SIG-M5 treated with dmso at 0.1 percent for 504 hours (cell line): ENCODE data around the gene TEKT4.
"Not testable (repeated sequence)": the region's sequence is repeated elsewhere in the genome, so short reads cannot be mapped to it uniquely, and the experiment has no call there.

ENCODE experiments used
- DNase-seq: peaks from one replicate; lab custom pipeline; 2025; ENCODE audit not compliant: unreplicated experiment; lab: John Stamatoyannopoulos, UW

The TEKT4 gene

GRCh38 chr2:94875064-94875819 lies 4.0 kb downstream of the TEKT4 start:
- DNase-seq, result no peak

GRCh38 chr2:94875820-94876522 lies 4.7 kb downstream of the TEKT4 start:
- DNase-seq, result no peak

GRCh38 chr2:94876523-94876863 lies 5.3 kb downstream of the TEKT4 start:
- no peak for DNase-seq

GRCh38 chr2:94877129-94877528 lies 5.9 kb downstream of the TEKT4 start:
- DNase-seq, result no peak

GRCh38 chr2:94878575-94878974 lies 7.3 kb downstream of the TEKT4 start:
- DNase-seq, result not testable (repeated sequence)

GRCh38 chr2:94879314-94879981 lies 8.2 kb downstream of the TEKT4 start:
- DNase-seq, result no peak

GRCh38 chr2:94879982-94880377 lies 8.8 kb downstream of the TEKT4 start:
- DNase-seq, result no peak

- no peak for DNase-seq
Observed at GRCh38 chr2:94880507-94880906, 9.3 kb downstream of the TEKT4 start.

GRCh38 chr2:94881070-94881469 lies 9.8 kb downstream of the TEKT4 start:
- DNase-seq, result no peak

- no peak for DNase-seq
Observed at GRCh38 chr2:94890234-94890633, 19.0 kb downstream of the TEKT4 start.

- not testable (repeated sequence) for DNase-seq
Observed at GRCh38 chr2:94895273-94895672, 24.0 kb downstream of the TEKT4 start.

GRCh38 chr2:94906976-94907375 lies 35.7 kb downstream of the TEKT4 start:
- DNase-seq, result not testable (repeated sequence)

GRCh38 chr2:94923196-94923595 lies 52.0 kb downstream of the TEKT4 start:
- no peak for DNase-seq

- DNase-seq, result not testable (repeated sequence)
Observed at GRCh38 chr2:94924999-94925398, 53.8 kb downstream of the TEKT4 start.
